Mesothelial cell of epicardium (in vitro differentiated cells): ENCODE results near the gene SLC2A6. TPM values are rescaled to one million over a fixed set of nuclear protein-coding genes. Genes with fewer than 3 reads are reported as not detected.

Experiments used
- DNase-seq, 2 experiments: peaks; one replicate each; pipeline ENCODE4 v3.0.0; 2021; ENCODE audit warnings: low spot score in 2 of 2; ENCODE audit not compliant: unreplicated experiment in 2 of 2
- H3K27ac Mint-ChIP-seq: 2 replicates; pipeline ENCODE4 v1.8.0; 2021; ENCODE audit warnings: mixed read lengths
- H3K27me3 Mint-ChIP-seq: 2 replicates; pipeline ENCODE4 v1.8.0; 2021; ENCODE audit warnings: low read depth, mixed read lengths
- H3K36me3 Mint-ChIP-seq: 2 replicates; pipeline ENCODE4 v1.8.0; 2021; ENCODE audit warnings: mixed read lengths
- H3K4me1 Mint-ChIP-seq: 2 replicates; pipeline ENCODE4 v1.8.0; 2021; ENCODE audit warnings: mixed read lengths
- H3K4me3 Mint-ChIP-seq: 2 replicates; pipeline ENCODE4 v1.8.0; 2021; ENCODE audit warnings: mild to moderate bottlenecking, moderate library complexity, mixed read lengths
- H3K9me3 Mint-ChIP-seq: 2 replicates; pipeline ENCODE4 v1.8.0; 2021; ENCODE audit warnings: mixed read lengths
- total RNA-seq: library from RNA; stranded (reverse); gene quantifications from 3 replicates; pipeline ENCODE4 v1.2.1, GENCODE V29; 2021
- TF ChIP-seq, protein P1 (sequence below): fragments of 200-600 bp; sonication (generic); IDR thresholded peaks from one replicate; pipeline ENCODE4 v1.5.0; 2021; ENCODE audit warnings: antibody characterized with exemption; ENCODE audit not compliant: unreplicated experiment

Gene SLC2A6
- total RNA-seq, 1 donor from 2014 or later: 9.0 TPM

DNA sequence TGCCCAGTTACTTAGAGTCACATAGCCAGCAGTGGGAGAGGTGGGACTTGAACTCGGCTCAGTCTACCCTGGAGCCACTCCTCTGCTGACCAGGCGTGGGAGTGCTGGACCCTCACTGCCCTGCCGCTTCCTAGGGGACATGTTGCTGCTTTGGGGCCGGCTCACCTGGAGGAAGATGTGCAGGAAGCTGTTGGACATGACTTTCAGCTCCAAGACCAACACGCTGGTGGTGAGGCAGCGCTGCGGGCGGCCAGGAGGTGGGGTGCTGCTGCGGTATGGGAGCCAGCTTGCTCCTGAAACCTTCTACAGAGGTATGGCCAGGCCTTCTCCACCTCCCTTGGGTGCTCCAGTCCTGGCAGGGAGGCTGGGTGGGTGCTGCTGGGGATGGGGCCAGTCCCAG, 22.5 kb downstream of the SLC2A6 start:
- no peaks in the 10 kb centered on the region for H3K9me3 Mint-ChIP-seq
- no peak overlapping the region for H3K4me3 Mint-ChIP-seq
- no peak for DNase-seq
- peaks cover 13% of the 10 kb centered on the region for H3K4me1 Mint-ChIP-seq
- TF ChIP-seq, protein P1, sequence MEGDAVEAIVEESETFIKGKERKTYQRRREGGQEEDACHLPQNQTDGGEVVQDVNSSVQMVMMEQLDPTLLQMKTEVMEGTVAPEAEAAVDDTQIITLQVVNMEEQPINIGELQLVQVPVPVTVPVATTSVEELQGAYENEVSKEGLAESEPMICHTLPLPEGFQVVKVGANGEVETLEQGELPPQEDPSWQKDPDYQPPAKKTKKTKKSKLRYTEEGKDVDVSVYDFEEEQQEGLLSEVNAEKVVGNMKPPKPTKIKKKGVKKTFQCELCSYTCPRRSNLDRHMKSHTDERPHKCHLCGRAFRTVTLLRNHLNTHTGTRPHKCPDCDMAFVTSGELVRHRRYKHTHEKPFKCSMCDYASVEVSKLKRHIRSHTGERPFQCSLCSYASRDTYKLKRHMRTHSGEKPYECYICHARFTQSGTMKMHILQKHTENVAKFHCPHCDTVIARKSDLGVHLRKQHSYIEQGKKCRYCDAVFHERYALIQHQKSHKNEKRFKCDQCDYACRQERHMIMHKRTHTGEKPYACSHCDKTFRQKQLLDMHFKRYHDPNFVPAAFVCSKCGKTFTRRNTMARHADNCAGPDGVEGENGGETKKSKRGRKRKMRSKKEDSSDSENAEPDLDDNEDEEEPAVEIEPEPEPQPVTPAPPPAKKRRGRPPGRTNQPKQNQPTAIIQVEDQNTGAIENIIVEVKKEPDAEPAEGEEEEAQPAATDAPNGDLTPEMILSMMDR: no peak
- no peak overlapping the region for H3K27ac Mint-ChIP-seq
- no peaks in the 10 kb centered on the region for H3K27me3 Mint-ChIP-seq
- H3K36me3 Mint-ChIP-seq: no peaks in the 10 kb centered on the region

DNA sequence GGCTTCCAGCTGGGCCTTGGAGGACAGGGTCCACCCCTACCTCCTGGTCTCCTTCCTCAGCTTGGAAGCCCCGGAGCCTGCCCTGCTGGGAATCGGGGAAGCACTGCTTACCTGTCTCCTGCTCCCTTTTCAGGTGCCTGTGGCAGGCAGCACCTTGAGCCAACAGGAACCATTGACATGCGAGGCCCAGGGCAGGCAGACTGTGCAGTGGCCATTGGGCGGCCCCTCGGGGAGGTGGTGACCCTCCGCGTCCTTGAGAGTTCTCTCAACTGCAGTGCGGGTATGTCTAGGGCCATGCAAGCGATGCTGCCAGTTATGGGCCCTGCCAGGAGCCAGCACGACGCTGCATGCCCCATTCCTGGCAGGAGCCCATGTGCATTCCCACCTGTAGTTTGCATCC, 23.0 kb downstream of the SLC2A6 start:
- TF ChIP-seq, protein P1: no peak
- DNase-seq: no peak
- no peaks in the 10 kb centered on the region for H3K27me3 Mint-ChIP-seq
- H3K9me3 Mint-ChIP-seq: no peaks in the 10 kb centered on the region
- H3K36me3 Mint-ChIP-seq: no peaks in the 10 kb centered on the region
- no peak overlapping the region for H3K27ac Mint-ChIP-seq
- H3K4me3 Mint-ChIP-seq: no peak overlapping the region
- peaks cover 8% of the 10 kb centered on the region for H3K4me1 Mint-ChIP-seq

DNA sequence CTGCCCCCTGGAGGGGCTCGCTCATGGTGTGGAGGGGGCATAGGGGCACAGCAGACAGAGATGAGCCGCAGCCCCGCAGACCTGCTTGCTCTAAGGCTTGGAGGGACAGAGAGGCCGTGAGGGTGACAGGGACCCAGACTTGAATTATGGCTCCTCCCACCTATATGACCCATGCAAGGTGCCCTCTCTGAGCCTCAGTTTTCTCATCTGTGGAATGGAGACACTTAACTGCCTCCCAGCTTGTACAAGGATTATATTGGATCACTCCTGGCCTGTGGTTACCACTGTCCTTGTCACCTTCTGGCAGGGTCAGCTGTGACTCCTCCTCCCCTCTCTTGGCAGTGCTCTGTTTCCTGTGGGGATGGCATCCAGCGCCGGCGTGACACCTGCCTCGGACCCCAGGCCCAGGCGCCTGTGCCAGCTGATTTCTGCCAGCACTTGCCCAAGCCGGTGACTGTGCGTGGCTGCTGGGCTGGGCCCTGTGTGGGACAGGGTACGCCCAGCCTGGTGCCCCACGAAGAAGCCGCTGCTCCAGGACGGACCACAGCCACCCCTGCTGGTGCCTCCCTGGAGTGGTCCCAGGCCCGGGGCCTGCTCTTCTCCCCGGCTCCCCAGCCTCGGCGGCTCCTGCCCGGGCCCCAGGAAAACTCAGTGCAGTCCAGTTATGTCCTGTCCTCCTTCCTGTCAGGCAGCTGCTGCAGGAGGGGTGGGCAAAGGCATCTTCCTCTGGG, 23.8 kb downstream of the SLC2A6 start:
- DNase-seq: no peak
- TF ChIP-seq, protein P1: no peak
- no peak overlapping the region for H3K27ac Mint-ChIP-seq
- H3K4me1 Mint-ChIP-seq: peaks cover 2% of the 10 kb centered on the region
- no peaks in the 10 kb centered on the region for H3K27me3 Mint-ChIP-seq
- H3K36me3 Mint-ChIP-seq: no peaks in the 10 kb centered on the region
- H3K4me3 Mint-ChIP-seq: no peak overlapping the region
- H3K9me3 Mint-ChIP-seq: no peaks in the 10 kb centered on the region

DNA sequence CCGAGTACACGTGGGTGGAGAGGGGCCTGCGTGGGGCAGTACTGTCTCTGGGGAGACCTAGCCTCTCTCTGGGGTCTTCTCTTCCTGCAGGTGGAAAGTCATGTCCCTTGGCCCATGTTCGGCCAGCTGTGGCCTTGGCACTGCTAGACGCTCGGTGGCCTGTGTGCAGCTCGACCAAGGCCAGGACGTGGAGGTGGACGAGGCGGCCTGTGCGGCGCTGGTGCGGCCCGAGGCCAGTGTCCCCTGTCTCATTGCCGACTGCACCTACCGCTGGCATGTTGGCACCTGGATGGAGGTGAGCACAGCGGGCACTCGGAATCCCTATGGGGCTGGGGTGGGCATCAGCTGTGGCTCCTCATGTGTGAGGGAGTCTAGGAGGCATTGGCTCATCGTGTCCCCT, 24.6 kb downstream of the SLC2A6 start:
- Mint-ChIP-seq H3K36me3 (no peaks in the 10 kb centered on the region), H3K4me1 (peaks cover 2% of the 10 kb centered on the region), H3K4me3 (no peak overlapping the region), H3K27ac (no peak overlapping the region), H3K27me3 (no peaks in the 10 kb centered on the region), H3K9me3 (no peaks in the 10 kb centered on the region)
- TF ChIP-seq, protein P1: no peak
- no peak for DNase-seq

DNA sequence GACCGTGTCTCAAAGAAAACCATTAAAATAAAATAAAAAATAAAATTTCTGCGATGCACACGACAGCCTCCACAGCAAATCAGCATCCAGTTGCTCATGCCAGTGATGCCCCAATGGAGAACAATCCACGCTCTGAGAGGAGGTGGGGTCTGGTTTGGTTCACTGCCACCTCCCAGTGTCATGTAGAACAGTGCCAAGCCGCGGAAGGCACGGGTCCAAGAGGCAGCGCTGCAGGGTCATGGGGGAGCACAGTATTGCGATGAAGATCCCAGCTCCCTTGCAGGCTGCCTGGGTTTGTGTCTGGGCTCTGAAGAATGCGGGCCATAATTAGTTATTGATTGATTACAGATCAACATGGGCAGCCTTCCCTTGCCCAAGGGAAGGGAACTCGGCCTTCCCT, 25.2 kb downstream of the SLC2A6 start:
- Mint-ChIP-seq H3K9me3 (no peaks in the 10 kb centered on the region), H3K27me3 (no peaks in the 10 kb centered on the region), H3K36me3 (no peaks in the 10 kb centered on the region), H3K4me3 (no peak overlapping the region), H3K27ac (no peak overlapping the region), H3K4me1 (no peaks in the 10 kb centered on the region)
- TF ChIP-seq, protein P1: no peak
- no peak for DNase-seq
